ENCODE data around the gene RACK1. TPM values are rescaled to one million over a fixed set of nuclear protein-coding genes. Genes with fewer than 3 reads are reported as not detected.

RACK1 gene
- total and polyA plus RNA-seq, 2 of the 13 experiments (the other 11 are each of a cell fraction or from before 2014, with no cell fraction given): 2,514 to 6,141 TPM

GRCh38 chr5:181223058-181223728, 20.5 kb downstream of the RACK1 start, which contains the start of gene TRIM41 (continued):
- no peak for TF ChIP-seq MAX (IDR thresholded peaks at IDR 0.05)
- peak; percentile 95 for TF ChIP-seq KAT8 (CRISPR knock-in tag; IDR thresholded peaks at IDR 0.05)
- TF ChIP-seq ZSCAN29 (CRISPR knock-in tag; conservative IDR thresholded peaks at IDR 0.05): peak; percentile 99
- peak; percentile 56; the same call in 1 of the 2 replicates for TF ChIP-seq NFKB2 (CRISPR knock-in tag; IDR thresholded peaks at IDR 0.05; ENCODE audit: borderline replicate concordance)
- peak; percentile 17; the same call in 1 of the 2 replicates for TF ChIP-seq ARID5B (CRISPR knock-in tag; IDR thresholded peaks at IDR 0.05)
- TF ChIP-seq ZNF513 (CRISPR knock-in tag; conservative IDR thresholded peaks at IDR 0.05): no peak
- TF ChIP-seq ZNF720 (CRISPR knock-in tag; IDR thresholded peaks at IDR 0.05): no peak
- no peak for TF ChIP-seq ZBTB49 (CRISPR knock-in tag; IDR thresholded peaks at IDR 0.05; ENCODE audit: borderline replicate concordance)
- peak; percentile 56 for TF ChIP-seq HDAC2 (CRISPR knock-in tag; IDR thresholded peaks at IDR 0.05)
- TF ChIP-seq GTF2F1 (IDR thresholded peaks at IDR 0.05; ENCODE audit: low read length): 0 out of 2 replicates have a peak, but pooled peaks have one; percentile 36
- TF ChIP-seq PAX8 (CRISPR knock-in tag; IDR thresholded peaks at IDR 0.05; ENCODE audit: borderline replicate concordance): peak; percentile 84; the same call in 1 of the 2 replicates
- peak; percentile 85 for TF ChIP-seq NKX3-1 (CRISPR knock-in tag; IDR thresholded peaks at IDR 0.05)
- peak; percentile 58 for TF ChIP-seq PATZ1 (CRISPR knock-in tag; IDR thresholded peaks at IDR 0.05)
- TF ChIP-seq HBP1 (CRISPR knock-in tag; IDR thresholded peaks at IDR 0.05; ENCODE audit: low read depth): no peak; the same call in 1 of the 2 replicates
- peak; percentile 97 for TF ChIP-seq POLR2G (IDR thresholded peaks at IDR 0.05; ENCODE audit: low read depth, low read length)
- peak; percentile 78 for TF ChIP-seq ETV5 (CRISPR knock-in tag; IDR thresholded peaks at IDR 0.05; ENCODE audit: borderline replicate concordance)

All from HepG2 (cell line).